ENCODE results near the gene CSAG1.
"Not testable (repeated sequence)": the region's sequence is repeated elsewhere in the genome, so short reads cannot be mapped to it uniquely, and the experiment has no call there.

Gene CSAG1

GRCh38 chrX:152697952-152698931 lies 35.3 kb downstream of the CSAG1 start, which contains the start of gene MAGEA3:
MAGEA3 (plus strand) TSS chrX:152698794; CDS start chrX:152700833, 2,039 bp downstream.
- not testable (repeated sequence) for DNase-seq

- DNase-seq: not testable (repeated sequence)
These were observed 52.5 kb downstream of the CSAG1 start for GRCh38 chrX:152681012-152681411.
